Common myeloid progenitor, CD34-positive (primary cell): Measurements from ENCODE around the gene IL1RAPL2.

Experiments used
- CTCF ChIA-PET: fragments of 350-600 bp; sonication (Branson Sonifier 250); formaldehyde crosslinking; loops from one replicate; lab custom pipeline; 2021; ENCODE audit warnings: antibody characterized with exemption; lab: Charles Lee
- POLR2A ChIA-PET: fragments of 350-600 bp; sonication (Branson Sonifier 250); formaldehyde crosslinking; loops from one replicate; lab custom pipeline; 2021; ENCODE audit warnings: antibody characterized with exemption; lab: Charles Lee
- DNase-seq, 3 donors: peaks; one replicate each; pipeline versions ENCODE4 v3.0.0 to v3.0.0-alpha.2; 2013
- H3K27ac ChIP-seq, 2 experiments: 1 replicate in 1 of 2; 2 replicates in 1 of 2; pipeline ENCODE4 v1.7.0; 2013; ENCODE audit warnings: inconsistent platforms in 2 of 2, low read length in 2 of 2, mild to moderate bottlenecking in 2 of 2, low read depth in 1 of 2, moderate library complexity in 1 of 2; ENCODE audit not compliant: severe bottlenecking in 2 of 2, insufficient read depth in 1 of 2, poor library complexity in 1 of 2
- H3K27me3 ChIP-seq, 5 experiments: replicated peaks in 2 of 5; 1 replicate in 3 of 5; 2 replicates in 2 of 5; pipeline versions ENCODE4 v1.6.1 to v1.7.0; 2013; ENCODE audit warnings: low read length in 4 of 5, mild to moderate bottlenecking in 2 of 5, moderate library complexity in 2 of 5, inconsistent platforms in 1 of 5; ENCODE audit not compliant: insufficient read depth in 5 of 5, control insufficient read depth in 4 of 5
- H3K36me3 ChIP-seq, 4 experiments: 1 replicate in 2 of 4; 2 replicates in 2 of 4; pipeline versions ENCODE4 v1.6.1 to v1.7.0; 2013; ENCODE audit warnings: low read length in 3 of 4, control low read depth in 1 of 4, mild to moderate bottlenecking in 1 of 4; ENCODE audit not compliant: control insufficient read depth in 4 of 4, insufficient read depth in 4 of 4
- H3K4me1 ChIP-seq, 4 experiments: 1 replicate in 3 of 4; 2 replicates in 1 of 4; pipeline versions ENCODE4 v1.6.1 to v1.7.1; 2013; ENCODE audit warnings: low read length in 3 of 4, mild to moderate bottlenecking in 3 of 4, control low read depth in 1 of 4, inconsistent platforms in 1 of 4, moderate library complexity in 1 of 4; ENCODE audit not compliant: control insufficient read depth in 4 of 4, insufficient read depth in 4 of 4; ENCODE audit errors: control extremely low read depth in 1 of 4
- H3K4me3 ChIP-seq, 7 experiments: 1 replicate in 4 of 7; 2 replicates in 3 of 7; pipeline versions ENCODE4 v1.5.1 to v1.7.0; 2013; ENCODE audit warnings: mild to moderate bottlenecking in 7 of 7, low read length in 6 of 7, moderate library complexity in 6 of 7, inconsistent platforms in 2 of 7, low read depth in 2 of 7, control low read depth in 1 of 7; ENCODE audit not compliant: insufficient read depth in 4 of 7, control insufficient read depth in 1 of 7; ENCODE audit errors: extremely low read depth in 1 of 7
- H3K9me3 ChIP-seq, 5 experiments: 1 replicate in 4 of 5; 2 replicates in 1 of 5; pipeline versions ENCODE4 v1.6.1 to v1.7.1; 2013; ENCODE audit warnings: low read length in 4 of 5, mild to moderate bottlenecking in 2 of 5, inconsistent platforms in 1 of 5, low read depth in 1 of 5, moderate library complexity in 1 of 5; ENCODE audit not compliant: control insufficient read depth in 4 of 5, insufficient read depth in 2 of 5; ENCODE audit errors: control extremely low read depth in 1 of 5
- WGBS: methylation state at CpG from one replicate; pipeline ENCODE4 v1.1.5; 2013; ENCODE audit not compliant: insufficient coverage; 5-methylcytosine and 5-hydroxymethylcytosine counted together

IL1RAPL2 gene

DNA sequence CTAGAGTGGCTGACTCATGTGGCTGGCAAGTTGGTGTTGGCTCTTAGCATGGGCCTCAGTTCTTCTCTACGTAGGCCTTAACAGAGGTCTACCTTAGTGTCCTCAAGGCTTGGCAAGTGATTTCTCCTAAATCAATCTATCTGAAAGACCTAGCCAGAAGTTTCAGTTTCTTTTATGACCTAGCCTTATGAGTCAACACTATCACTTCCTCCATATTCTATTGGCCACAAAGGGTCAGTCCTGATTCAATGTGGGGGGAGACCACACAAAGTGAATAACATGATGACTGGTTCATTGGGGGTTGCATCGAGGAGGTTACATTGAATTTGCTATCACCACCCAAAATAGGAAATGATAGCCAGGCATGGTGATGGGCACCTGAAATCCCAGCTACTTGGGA, 1250.5 kb downstream of the IL1RAPL2 start:
- DNase-seq: no peak
- Histone ChIP-seq H3K4me1 (no peaks in the 10 kb centered on the region), H3K4me3 (no peak overlapping the region), H3K27me3 (peaks cover 2 to 27% (median 9%) of the 10 kb centered on the region in 5 experiments), H3K9me3 (peaks cover 0 to under 1% (median 0%) of the 10 kb centered on the region in 5 experiments), H3K27ac (no peak overlapping the region), H3K36me3 (no peaks in the 10 kb centered on the region)
- POLR2A ChIA-PET: no interaction called here
- CTCF ChIA-PET: no interaction called here
- 100% methylated on average over 1 of the region's 2 CpGs for WGBS
